Left lung (tissue), 10 donors: ENCODE results near the gene STAMBPL1. TPM values are rescaled to one million over a fixed set of nuclear protein-coding genes. Genes with fewer than 3 reads are reported as not detected.

ENCODE experiments used
- ATAC-seq: fragments of 200-7000 bp; cut with Tn5 transposase; one replicate; pipeline ENCODE4 v1.9.1; 2020; ENCODE audit warnings: moderate library complexity
- DNase-seq, 4 donors: peaks; one replicate each; pipeline ENCODE4 v3.0.0-alpha.2; 2013 to 2020
- H3K27ac ChIP-seq, 2 donors: fragments of 200-600 bp; sonication (generic) in 1 of 2; one replicate each; pipeline versions ENCODE4 v1.5.0 to v1.8.0; 2020 to 2021
- H3K27me3 ChIP-seq, 2 donors: fragments of 200-600 bp; sonication (generic) in 1 of 2; one replicate each; pipeline versions ENCODE4 v1.5.0 to v1.8.0; 2020 to 2021
- H3K36me3 ChIP-seq, 2 donors: fragments of 200-600 bp; sonication (generic) in 1 of 2; one replicate each; pipeline versions ENCODE4 v1.5.0 to v1.8.0; 2020 to 2021
- H3K4me1 ChIP-seq, 2 donors: fragments of 200-600 bp; one replicate each; pipeline ENCODE4 v1.8.0; 2021
- H3K4me3 ChIP-seq, 2 donors: fragments of 200-600 bp; sonication (generic) in 1 of 2; one replicate each; pipeline versions ENCODE4 v1.5.0 to v1.8.0; 2020 to 2021; ENCODE audit warnings: mild to moderate bottlenecking in 1 of 2
- H3K9me3 ChIP-seq, 2 donors: fragments of 200-600 bp; sonication (generic) in 1 of 2; one replicate each; pipeline versions ENCODE4 v1.5.0 to v1.8.0; 2020 to 2021
- CTCF ChIP-seq, 2 donors: fragments of 200-600 bp; sonication (generic) in 1 of 2; IDR thresholded peaks; one replicate each; pipeline versions ENCODE4 v1.5.0 to v1.8.0; 2021; ENCODE audit warnings: antibody characterized with exemption in 2 of 2
- intact Hi-C, 2 donors: fragments of 100-400 bp; cut with DNase I; formaldehyde crosslinking; loops; one replicate each; pipeline versions ENCODE4 v1.11.2 to v1.14.2; 2022
- polyA plus RNA-seq, 6 donors: library from polyadenylated mRNA; unstranded; fragments of 120-200 nt; gene quantifications; one replicate each; pipeline ENCODE4 v1.2.1, GENCODE V29; 2013; ENCODE audit not compliant: insufficient read length in 6 of 6
- total RNA-seq, 2 donors: library from RNA; stranded (reverse); fragmentation: NEBNext Ultra II Directional; extraction: Animal tissue kit (Norgen Biotek cat#: 25700); gene quantifications; one replicate each; pipeline ENCODE4 v1.2.1, GENCODE V29; 2021
- donor health status: DM: no; HTN: yes; CAD: no.
- donor health status: DM: no; HTN: no; CAD: no.

The STAMBPL1 gene
- total and polyA plus RNA-seq, 8 donors: 7.5 to 13.4 (median 11.4) TPM

DNA sequence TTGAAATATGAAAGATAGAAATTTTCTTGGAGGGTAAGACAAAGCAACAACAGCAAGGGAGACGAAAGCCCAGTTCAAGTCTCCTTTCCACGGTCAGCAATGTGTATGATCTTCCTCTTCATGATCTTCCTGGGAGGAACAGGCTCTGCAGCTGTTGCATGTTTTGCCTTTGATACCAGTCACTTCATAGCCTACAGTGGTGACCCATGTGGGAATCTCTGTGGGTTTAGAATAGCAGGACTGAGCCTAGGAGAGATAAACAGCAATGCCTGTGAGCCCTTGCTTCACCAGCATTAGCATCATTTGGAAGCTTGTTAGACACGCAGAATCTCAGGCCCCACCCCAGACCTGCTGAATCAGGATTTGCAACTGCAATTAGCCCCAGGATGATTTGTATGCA, 31.8 kb downstream of the STAMBPL1 start:
- Histone ChIP-seq H3K4me3 (no peak overlapping the region), H3K27ac (no peak overlapping the region), H3K4me1 (no peaks in the 10 kb centered on the region), H3K9me3 (no peaks in the 10 kb centered on the region), H3K27me3 (no peaks in the 10 kb centered on the region), H3K36me3 (peaks cover 0 to under 1% of the 10 kb centered on the region in 2 donors)
- DNase-seq (no peak), ATAC-seq (no peak)
- no peak for TF ChIP-seq CTCF (IDR thresholded peaks at IDR 0.05)
- intact Hi-C loops: no loop called here

GRCh38 chr10:88913127-88913526, 33.1 kb downstream of the STAMBPL1 start:
- Histone ChIP-seq H3K9me3 (no peaks in the 10 kb centered on the region), H3K27ac (peak overlapping the region in 1 of 2 donors; percentile 53), H3K4me3 (no peak overlapping the region), H3K27me3 (no peaks in the 10 kb centered on the region), H3K4me1 (no peaks in the 10 kb centered on the region), H3K36me3 (no peaks in the 10 kb centered on the region)
- ATAC-seq (peak; percentile 34), DNase-seq (no peak)
- intact Hi-C loops: no loop called here
- TF ChIP-seq CTCF (IDR thresholded peaks at IDR 0.05): no peak

GRCh38 chr10:88913788-88914187, 33.7 kb downstream of the STAMBPL1 start:
- intact Hi-C loops: no loop called here
- H3K27ac ChIP-seq: no peak overlapping the region
- no peaks in the 10 kb centered on the region for H3K36me3 ChIP-seq
- DNase-seq (no peak), ATAC-seq (no peak)
- no peaks in the 10 kb centered on the region for H3K4me1 ChIP-seq
- no peak for TF ChIP-seq CTCF (IDR thresholded peaks at IDR 0.05)
- H3K9me3 ChIP-seq: no peaks in the 10 kb centered on the region
- H3K4me3 ChIP-seq: no peak overlapping the region
- no peaks in the 10 kb centered on the region for H3K27me3 ChIP-seq

GRCh38 chr10:88915781-88916180, 35.7 kb downstream of the STAMBPL1 start:
- intact Hi-C loops: no loop called here
- ATAC-seq (no peak), DNase-seq (no peak)
- Histone ChIP-seq H3K27me3 (no peaks in the 10 kb centered on the region), H3K4me1 (no peaks in the 10 kb centered on the region), H3K4me3 (no peak overlapping the region), H3K27ac (no peak overlapping the region), H3K9me3 (no peaks in the 10 kb centered on the region), H3K36me3 (no peaks in the 10 kb centered on the region)
- no peak for TF ChIP-seq CTCF (IDR thresholded peaks at IDR 0.05)

GRCh38 chr10:88916231-88916630, 36.2 kb downstream of the STAMBPL1 start:
- DNase-seq (no peak), ATAC-seq (no peak)
- intact Hi-C loops: no loop called here
- Histone ChIP-seq H3K27me3 (no peaks in the 10 kb centered on the region), H3K27ac (no peak overlapping the region), H3K36me3 (no peaks in the 10 kb centered on the region), H3K4me3 (no peak overlapping the region), H3K4me1 (no peaks in the 10 kb centered on the region), H3K9me3 (no peaks in the 10 kb centered on the region)
- no peak for TF ChIP-seq CTCF (IDR thresholded peaks at IDR 0.05)
